ENCODE data around the gene ACVR1B. TPM values are rescaled to one million over a fixed set of nuclear protein-coding genes. Genes with fewer than 3 reads are reported as not detected.

Gene ACVR1B
- total and polyA plus RNA-seq, 2 of the 8 experiments (the other 6 are each of a cell fraction or from before 2014, with no cell fraction given): 16.0 to 19.2 TPM

GRCh38 chr12:51975196-51975595 is 23.7 kb downstream of the ACVR1B start:
- H2AK5ac ChIP-seq (ENCODE audit: low read depth, low read length): no peak overlapping the region
- no peak for FAIRE-seq
- no peak overlapping the region for H3K23ac ChIP-seq (ENCODE audit: insufficient read length)
- no peaks in the 10 kb centered on the region for H3K9me3 ChIP-seq (ENCODE audit: insufficient read depth in 2 of 2, low read depth in 1 of 2, low read length in 1 of 2)
- H4K20me1 ChIP-seq (replicated peaks in 1 of 2; ENCODE audit: control insufficient read depth in 1 of 2, insufficient read depth in 2 of 2, low read length in 2 of 2): peaks cover 6 to 16% of the 10 kb centered on the region in 2 experiments
- H2BK5ac ChIP-seq (ENCODE audit: low read depth, low read length): no peak overlapping the region
- H3K27ac ChIP-seq (ENCODE audit: low read depth, low read length): no peak overlapping the region
- CTCF ChIA-PET (ENCODE audit: partially characterized antibody): interaction anchor here (0.6 to 4.0 kb wide), 16 partner anchors 13 to 108 kb away, joined by 3 to 18 read pairs (median 4); no protein-coding TSS in a partner anchor
- no peak overlapping the region; a peak in 1 of 7 replicates for H3K9ac ChIP-seq (replicated peaks in 1 of 4; ENCODE audit: extremely low read depth in 1 of 4, low read depth in 3 of 4, low read length in 3 of 4)
- H4K5ac ChIP-seq (ENCODE audit: insufficient read length, low read depth, low read length): no peak overlapping the region
- H2BK20ac ChIP-seq (ENCODE audit: low read length): no peak overlapping the region
- no peak overlapping the region for H3K56ac ChIP-seq (replicated peaks; ENCODE audit: insufficient read length, low read depth, low read length)
- 91% methylated on average over 8 of the region's 8 CpGs; no CpG with 5 or more reads in 1 of the 2 experiments for WGBS, 2 experiments (ENCODE audit: extremely low coverage in 1 of 2, insufficient coverage in 1 of 2, insufficient read length in 1 of 2, insufficient replicate concordance in 2 of 2, low coverage in 1 of 2, low lambda C conversion rate in 2 of 2, missing lambda C conversion rate in 1 of 2)
- no peak overlapping the region for H3K14ac ChIP-seq (ENCODE audit: insufficient read length)
- H2BK15ac ChIP-seq (ENCODE audit: low read length): no peak overlapping the region
- peaks cover 0 to 11% of the 10 kb centered on the region in 2 experiments; a peak in 1 of 4 replicates for H3K79me2 ChIP-seq (ENCODE audit: control insufficient read depth in 1 of 2, insufficient read depth in 2 of 2, low read length in 2 of 2)
- no peak overlapping the region for H3K4ac ChIP-seq (replicated peaks; ENCODE audit: insufficient read length, low read depth, low read length)
- H4K91ac ChIP-seq (replicated peaks; ENCODE audit: insufficient read length, low read length): no peak overlapping the region
- peaks cover 4% of the 10 kb centered on the region; the same call in 1 of the 2 replicates for H3K79me1 ChIP-seq (ENCODE audit: low read depth, low read length)
- peaks cover 2 to 17% (median 9%) of the 10 kb centered on the region in 4 experiments; a peak in 7 of 8 replicates for H3K36me3 ChIP-seq (ENCODE audit: control insufficient read depth in 2 of 4, insufficient read depth in 4 of 4, low read length in 3 of 4)
- peaks cover 3 to 10% (median 6%) of the 10 kb centered on the region in 4 experiments; a peak in 5 of 7 replicates for H3K4me1 ChIP-seq (replicated peaks in 1 of 4; ENCODE audit: control insufficient read depth in 3 of 4, insufficient read depth in 4 of 4, low read length in 3 of 4)
- H3K27me3 ChIP-seq (replicated peaks in 1 of 4; ENCODE audit: control insufficient read depth in 3 of 4, extremely low read depth in 1 of 4, insufficient read depth in 3 of 4, low read length in 3 of 4): no peaks in the 10 kb centered on the region
- H3K4me2 ChIP-seq (ENCODE audit: insufficient read depth in 1 of 2, low read depth in 2 of 2, low read length in 2 of 2): no peak overlapping the region
- no peak overlapping the region for H4K8ac ChIP-seq (ENCODE audit: extremely low read depth, insufficient read depth, low read length)
- no peak for DNase-seq (ENCODE audit: low read depth in 1 of 2, low spot score in 2 of 2)
- H2BK120ac ChIP-seq (replicated peaks; ENCODE audit: low read depth, low read length): no peak overlapping the region
- H2BK12ac ChIP-seq (ENCODE audit: low read depth, low read length): no peak overlapping the region
- no peak overlapping the region for H3K18ac ChIP-seq (ENCODE audit: extremely low read depth, low read length)
- H2AFZ ChIP-seq (ENCODE audit: low read length): no peak overlapping the region
- POLR2A ChIA-PET (ENCODE audit: partially characterized antibody): interaction anchor here (0.7 to 1.4 kb wide), 3 partner anchors 9 to 23 kb away, joined by 3 to 4 read pairs (median 3); no protein-coding TSS in a partner anchor
- no peaks in the 10 kb centered on the region for H3K23me2 ChIP-seq (ENCODE audit: low read depth, low read length)
- H3K4me3 ChIP-seq (ENCODE audit: extremely low read depth in 1 of 4, insufficient read depth in 2 of 4, low read depth in 3 of 4, low read length in 4 of 4): no peak overlapping the region
- TF ChIP-seq TCF12 (IDR thresholded peaks at IDR 0.05; ENCODE audit: low read depth, low read length): no peak
- no peak for TF ChIP-seq RNF2 (IDR thresholded peaks at IDR 0.05; ENCODE audit: borderline replicate concordance, low read depth, low read length, missing control alignments, poor library complexity, severe bottlenecking)
- no peak for TF ChIP-seq SUZ12 (IDR thresholded peaks at IDR 0.05; ENCODE audit: low read length)
- TF ChIP-seq SRF (IDR thresholded peaks at IDR 0.05; ENCODE audit: low read depth, low read length): no peak
- TF ChIP-seq SP2 (IDR thresholded peaks at IDR 0.05; ENCODE audit: low read length): no peak
- no peak for TF ChIP-seq ATF2 (IDR thresholded peaks at IDR 0.05; ENCODE audit: low read length)
- TF ChIP-seq MAX (IDR thresholded peaks at IDR 0.05): no peak
- no peak for TF ChIP-seq FOSL1 (IDR thresholded peaks at IDR 0.05; ENCODE audit: insufficient read depth, low read depth, low read length)
- no peak for TF ChIP-seq EZH2 (IDR thresholded peaks at IDR 0.05; ENCODE audit: low read depth, low read length, severe bottlenecking)
- TF ChIP-seq CTBP2 (IDR thresholded peaks at IDR 0.05; ENCODE audit: borderline replicate concordance, insufficient read depth, insufficient read length, low read length): no peak
- TF ChIP-seq ASH2L (IDR thresholded peaks at IDR 0.05; ENCODE audit: low read length): no peak
